ENCODE measurements around the gene NR6A1.

GRCh38 chr9:124693403-124693802, 77.7 kb downstream of the NR6A1 start:
- TF ChIP-seq CTCF (IDR thresholded peaks at IDR 0.05) (no peak), POLR2A (IDR thresholded peaks at IDR 0.05) (no peak)
